ENCODE measurements around the gene DEFB108B. TPM values are rescaled to one million over a fixed set of nuclear protein-coding genes. Genes with fewer than 3 reads are reported as not detected.

DEFB108B gene
- total RNA-seq, 1 donor from 2014 or later: not detected

Other genes with a start within 250 kb of the DEFB108B start
- not detected in 2 replicates for gene DEFB131B, start 45.3 kb downstream of the DEFB108B start, total RNA-seq
- gene XNDC1N, start 95.4 kb downstream of the DEFB108B start, total RNA-seq: 5.9 and 6.1 TPM in 2 replicates
- gene RNF121, start 95.8 kb downstream of the DEFB108B start, total RNA-seq: 28.5 and 32.6 TPM in 2 replicates
- 1.4 and 2.1 TPM in 2 replicates for gene IL18BP, start 165.7 kb downstream of the DEFB108B start, total RNA-seq
- 52.7 and 79.1 TPM in 2 replicates for gene NUMA1, start 247.3 kb downstream of the DEFB108B start, total RNA-seq
- 2.6 and 3.2 TPM in 2 replicates for gene LRRC51, start 247.7 kb downstream of the DEFB108B start, total RNA-seq